SK-N-MC (cell line): ENCODE measurements around the gene BCR.

Source experiments
- DNase-seq: peaks from one replicate; pipeline ENCODE4 v3.0.0-alpha.2; 2011; ENCODE audit warnings: low read depth, low spot score
- H3K27ac ChIP-seq: fragments of 200-600 bp; sonication (generic); 2 replicates; pipeline ENCODE4 v1.5.1; 2016; ENCODE audit warnings: mixed run types
- H3K36me3 ChIP-seq: fragments of 200-600 bp; sonication (generic); 2 replicates; pipeline ENCODE4 v1.6.1; 2017; ENCODE audit warnings: antibody characterized with exemption, low read length, mixed read lengths; ENCODE audit not compliant: insufficient read depth
- H3K4me3 ChIP-seq: fragments of 200-600 bp; sonication (generic); 2 replicates; pipeline ENCODE4 v1.5.1; 2016
- H3K9ac ChIP-seq: fragments of 200-600 bp; sonication (generic); 2 replicates; pipeline ENCODE4 v1.8.0; 2017; ENCODE audit warnings: mixed run types, mixed read lengths; ENCODE audit not compliant: insufficient read length
- H3K9me3 ChIP-seq: fragments of 200-600 bp; sonication (generic); 2 replicates; pipeline ENCODE4 v1.6.1; 2017; ENCODE audit warnings: low read depth, mild to moderate bottlenecking, antibody characterized with exemption, low read length, moderate library complexity, mixed read lengths
- EZH2 ChIP-seq: fragments of 200-600 bp; sonication (generic); IDR thresholded peaks from one replicate; pipeline ENCODE4 v1.6.1; 2017; ENCODE audit warnings: antibody characterized with exemption
- FOXP2 ChIP-seq: optimal IDR thresholded peaks from 2 replicates; pipeline ENCODE3; 2011; ENCODE audit warnings: mild to moderate bottlenecking, moderate library complexity; ENCODE audit not compliant: insufficient read depth; ENCODE audit errors: extremely low read length, control extremely low read depth
- POLR2AphosphoS5 ChIP-seq: IDR thresholded peaks from 2 replicates; pipeline ENCODE4 v1.6.1; 2012; ENCODE audit warnings: mild to moderate bottlenecking, low read depth, low read length, borderline replicate concordance

Gene BCR

DNA sequence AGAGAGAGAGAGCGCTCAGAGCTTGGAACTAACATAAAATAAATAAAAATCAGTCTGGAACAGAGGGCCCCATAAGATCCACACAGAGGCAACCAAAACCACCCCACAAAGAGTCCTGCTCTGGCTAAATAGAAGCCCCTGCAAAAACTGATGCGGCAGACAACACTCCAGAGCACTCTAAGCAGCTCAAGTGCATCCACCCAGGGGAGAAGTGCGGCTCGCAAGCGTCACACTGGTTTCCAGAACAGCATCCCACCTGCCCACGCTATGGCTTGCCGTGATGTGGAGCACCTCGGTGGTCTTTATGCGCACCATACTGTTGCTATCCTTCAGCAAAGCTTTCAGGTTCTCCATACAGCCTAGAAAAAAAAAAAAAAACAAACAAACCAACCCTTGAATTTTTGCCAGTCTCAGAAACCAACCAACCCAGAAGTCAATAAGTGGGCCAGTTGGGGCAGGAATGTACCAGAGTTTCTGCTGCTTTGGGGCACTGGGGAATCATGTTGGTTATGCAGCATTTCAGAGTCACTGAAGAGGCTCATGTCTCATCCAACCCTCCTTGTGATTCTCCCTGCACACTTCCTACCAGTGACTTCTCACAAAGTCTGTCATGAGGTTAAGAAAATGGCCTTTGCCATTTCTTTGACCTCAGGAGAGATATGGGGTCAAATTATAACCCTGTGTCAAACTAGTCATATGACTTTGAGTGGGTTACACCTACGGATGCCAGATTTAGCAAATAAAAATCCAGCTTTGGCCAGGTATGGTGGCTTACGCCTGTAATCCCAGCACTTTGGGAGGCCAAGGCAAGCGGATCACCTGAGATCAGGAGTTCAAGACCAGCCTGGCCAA, 41.5 kb upstream of the BCR start:
- TF ChIP-seq FOXP2 (no peak), POLR2AphosphoS5 (no peak), EZH2 (no peak)
- no peaks in the 10 kb centered on the region for H3K9me3 ChIP-seq
- no peak overlapping the region for H3K4me3 ChIP-seq
- no peak overlapping the region for H3K27ac ChIP-seq
- no peak for DNase-seq
- no peaks in the 10 kb centered on the region for H3K36me3 ChIP-seq
- no peak overlapping the region for H3K9ac ChIP-seq

DNA sequence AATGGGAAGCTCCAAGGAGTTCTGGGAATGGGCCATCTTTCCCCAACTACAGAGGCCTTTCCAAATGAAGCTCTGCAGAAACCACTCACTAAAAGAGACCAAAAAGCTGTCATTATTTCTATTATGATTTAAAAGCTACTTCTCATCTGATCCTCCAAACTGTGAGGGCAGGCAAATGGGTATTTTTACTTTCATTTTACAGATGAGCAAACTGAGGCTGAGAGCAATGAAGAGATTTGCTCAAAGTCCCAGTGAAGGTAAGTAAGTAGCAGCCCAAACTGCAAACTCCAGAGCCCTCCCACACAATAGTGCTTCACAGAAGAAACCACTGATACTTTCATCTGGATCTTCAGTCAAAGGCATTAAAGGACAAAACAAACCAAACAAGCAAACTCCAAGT, 39.9 kb upstream of the BCR start:
- H3K4me3 ChIP-seq = no peak overlapping the region
- TF ChIP-seq EZH2 = no peak
- TF ChIP-seq FOXP2 = no peak
- no peak for TF ChIP-seq POLR2AphosphoS5
- DNase-seq = no peak
- H3K9me3 ChIP-seq = no peaks in the 10 kb centered on the region
- H3K9ac ChIP-seq = no peak overlapping the region
- no peak overlapping the region for H3K27ac ChIP-seq
- H3K36me3 ChIP-seq = no peaks in the 10 kb centered on the region

DNA sequence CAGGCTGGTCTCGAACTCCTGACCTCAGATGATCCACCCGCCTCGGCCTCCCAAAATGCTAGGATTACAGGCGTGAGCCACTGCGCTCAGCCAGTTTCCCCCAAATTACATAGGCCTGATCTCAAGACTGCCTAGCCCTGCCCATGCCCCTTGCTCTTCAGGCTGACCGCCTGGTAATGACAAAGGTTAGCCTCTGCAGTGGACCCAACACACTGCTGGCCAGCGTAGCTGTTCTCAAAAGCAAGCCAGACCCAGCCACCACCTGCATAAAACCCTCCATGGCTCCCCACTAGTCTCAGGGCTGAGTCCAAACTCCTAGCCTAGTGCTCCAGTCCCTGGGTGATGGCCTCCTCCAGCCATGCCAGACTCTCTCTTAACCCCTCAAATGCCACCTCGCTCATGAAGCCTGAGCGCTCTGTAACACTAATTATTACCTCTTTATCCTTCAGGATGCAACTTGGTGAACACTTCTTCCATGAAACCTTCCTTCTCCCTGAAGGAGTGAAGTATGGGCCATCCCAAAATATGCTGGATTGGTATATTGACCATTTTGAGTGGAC, 37.7 kb upstream of the BCR start:
- H3K4me3 ChIP-seq = no peak overlapping the region
- TF ChIP-seq POLR2AphosphoS5 = no peak
- no peak for TF ChIP-seq EZH2
- no peak for TF ChIP-seq FOXP2
- H3K27ac ChIP-seq = no peak overlapping the region
- no peaks in the 10 kb centered on the region for H3K9me3 ChIP-seq
- DNase-seq = no peak
- H3K36me3 ChIP-seq = no peaks in the 10 kb centered on the region
- H3K9ac ChIP-seq = no peak overlapping the region

DNA sequence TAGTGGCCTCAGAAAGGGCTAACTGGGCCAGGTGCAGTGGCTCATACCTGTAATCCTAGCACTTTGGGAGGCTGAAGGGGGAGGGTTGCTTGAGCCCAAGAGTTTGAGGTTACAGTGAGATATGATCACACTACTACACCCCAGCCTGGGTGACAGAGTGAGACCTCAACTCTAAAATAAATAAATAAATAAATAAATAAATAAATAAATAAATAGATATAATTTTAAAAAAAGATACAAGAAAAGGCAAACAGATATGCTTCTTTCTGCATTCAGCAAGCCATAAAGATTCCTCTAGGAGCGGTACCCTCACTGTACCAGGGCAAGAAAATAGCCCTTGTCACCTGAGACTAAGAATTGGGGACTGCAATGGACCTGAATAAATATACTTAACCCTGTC, 37.2 kb upstream of the BCR start:
- Histone ChIP-seq H3K9ac (no peak overlapping the region), H3K9me3 (no peaks in the 10 kb centered on the region), H3K4me3 (no peak overlapping the region), H3K27ac (no peak overlapping the region), H3K36me3 (no peaks in the 10 kb centered on the region)
- no peak for TF ChIP-seq FOXP2
- no peak for TF ChIP-seq EZH2
- no peak for TF ChIP-seq POLR2AphosphoS5
- DNase-seq = no peak

DNA sequence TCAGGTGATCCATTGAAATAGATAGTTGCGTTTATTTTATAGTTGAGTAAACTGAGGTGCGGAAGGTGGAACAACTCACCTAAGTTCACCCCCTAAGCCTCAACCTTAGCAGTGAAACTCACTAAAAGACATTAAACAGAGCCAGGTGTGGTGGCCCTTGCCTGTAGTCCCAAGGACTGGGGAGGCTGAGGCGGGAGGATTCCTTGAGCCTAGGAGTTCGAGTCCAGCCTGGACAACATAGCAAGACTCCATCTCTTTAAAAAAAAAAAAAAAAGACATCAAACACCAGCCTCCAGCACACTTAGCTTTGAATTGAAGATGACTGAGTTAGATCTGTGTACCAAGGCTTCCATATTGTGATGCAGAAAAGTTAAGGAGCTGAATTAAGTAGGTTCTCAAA, 35.9 kb upstream of the BCR start:
- Histone ChIP-seq H3K27ac (no peak overlapping the region), H3K36me3 (no peaks in the 10 kb centered on the region), H3K9me3 (no peaks in the 10 kb centered on the region), H3K9ac (no peak overlapping the region), H3K4me3 (peak overlapping the region; percentile 83)
- DNase-seq = no peak
- TF ChIP-seq POLR2AphosphoS5 = no peak

DNA sequence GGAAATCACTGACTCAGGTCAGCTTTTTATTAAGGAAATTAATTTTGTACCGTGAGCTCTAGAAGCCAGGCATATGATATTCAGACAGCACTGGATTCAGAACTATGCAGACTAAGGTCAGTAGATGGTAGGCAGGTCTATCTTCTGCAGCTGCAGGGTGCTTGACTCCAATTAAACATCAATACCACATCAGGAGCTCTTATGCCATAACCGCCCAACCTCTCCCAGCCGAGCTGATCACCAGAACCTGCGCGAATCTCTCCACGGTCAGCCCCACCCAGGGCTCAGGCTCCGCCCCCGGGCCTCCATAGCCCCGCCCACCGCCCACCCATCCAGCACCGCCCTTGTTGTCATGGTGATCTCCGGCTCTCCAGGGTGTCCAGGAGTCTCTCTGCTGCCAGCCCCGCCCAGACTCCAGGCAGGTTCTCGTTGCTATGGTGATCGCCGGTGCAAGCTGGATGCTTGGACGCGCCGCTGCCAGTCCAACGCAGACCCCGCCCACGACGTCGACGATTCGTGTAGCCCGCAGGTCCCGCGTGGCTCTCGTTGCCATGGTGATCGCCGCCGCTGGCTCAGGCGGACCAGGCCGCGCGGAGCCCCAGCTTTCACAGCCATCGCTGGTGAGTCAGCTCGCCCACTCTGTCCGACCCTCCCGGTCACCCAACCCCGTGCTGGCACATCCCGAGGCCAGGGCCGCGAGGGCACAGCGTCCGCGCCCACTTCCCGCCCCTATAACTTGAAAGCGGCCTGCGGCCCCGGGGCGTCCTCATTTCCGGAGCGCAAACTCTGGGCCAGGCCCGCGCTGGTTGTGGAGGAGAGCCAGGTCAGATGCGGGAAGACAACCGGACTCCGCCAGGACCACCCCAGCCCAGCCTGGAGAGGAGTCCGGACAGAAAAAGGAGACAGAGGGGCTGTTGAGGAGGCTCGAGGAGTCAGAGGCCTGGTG, 35.1 kb upstream of the BCR start, which contains the start of gene RAB36:
TSS of gene RAB36 (plus strand) at position 546 of the 946 bp plus-strand sequence. CDS start 1,140 bp downstream, outside the sequence.
- peak within 1 kb of the TSS; percentile 83 for H3K4me3 ChIP-seq
- no peak within 1 kb of the TSS for H3K27ac ChIP-seq
- no peak within 1 kb of the TSS for H3K9ac ChIP-seq

DNA sequence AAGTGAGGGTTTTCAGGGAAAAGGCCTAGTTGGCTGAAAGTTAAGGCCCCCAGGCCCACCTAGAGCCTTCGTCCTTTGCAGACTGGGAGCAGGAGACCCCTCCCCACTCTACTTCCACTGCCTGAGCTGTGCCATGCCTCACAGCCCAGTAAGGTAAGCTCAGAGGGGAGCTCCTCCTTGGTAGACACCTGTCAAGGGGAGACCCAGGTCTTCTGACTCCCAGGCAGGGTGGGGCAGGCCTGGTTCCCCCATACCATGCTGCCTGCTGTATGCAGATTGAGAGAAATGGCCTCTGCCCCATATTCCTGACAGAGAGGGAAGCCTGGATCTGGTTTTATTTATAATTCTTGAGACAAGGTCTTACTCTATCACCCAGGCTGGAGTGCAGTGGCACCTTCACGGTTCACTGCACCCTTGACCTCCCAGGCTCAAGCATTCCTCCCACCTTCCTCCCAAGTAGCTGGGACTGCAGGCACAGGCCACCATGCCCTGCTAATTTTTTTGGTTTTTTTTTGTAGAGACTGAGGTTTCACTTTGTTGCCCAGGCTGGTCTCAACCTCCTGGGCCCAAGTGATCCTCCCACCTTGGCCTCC, 34.3 kb upstream of the BCR start:
- H3K36me3 ChIP-seq = no peaks in the 10 kb centered on the region
- H3K4me3 ChIP-seq = peak overlapping the region; percentile 83
- no peak for TF ChIP-seq FOXP2
- no peak for TF ChIP-seq POLR2AphosphoS5
- no peak for TF ChIP-seq EZH2
- H3K9me3 ChIP-seq = no peaks in the 10 kb centered on the region
- DNase-seq = no peak
- no peak overlapping the region for H3K27ac ChIP-seq
- no peak overlapping the region for H3K9ac ChIP-seq

More for the DNA sequence above, 35.1 kb upstream of the BCR start, which contains the start of gene RAB36:
- no peaks in the 10 kb centered on the region for H3K9me3 ChIP-seq
- H3K36me3 ChIP-seq = no peaks in the 10 kb centered on the region
- peak; percentile 68 for TF ChIP-seq FOXP2
- no peak for TF ChIP-seq EZH2
- DNase-seq = peak; percentile 90

DNA sequence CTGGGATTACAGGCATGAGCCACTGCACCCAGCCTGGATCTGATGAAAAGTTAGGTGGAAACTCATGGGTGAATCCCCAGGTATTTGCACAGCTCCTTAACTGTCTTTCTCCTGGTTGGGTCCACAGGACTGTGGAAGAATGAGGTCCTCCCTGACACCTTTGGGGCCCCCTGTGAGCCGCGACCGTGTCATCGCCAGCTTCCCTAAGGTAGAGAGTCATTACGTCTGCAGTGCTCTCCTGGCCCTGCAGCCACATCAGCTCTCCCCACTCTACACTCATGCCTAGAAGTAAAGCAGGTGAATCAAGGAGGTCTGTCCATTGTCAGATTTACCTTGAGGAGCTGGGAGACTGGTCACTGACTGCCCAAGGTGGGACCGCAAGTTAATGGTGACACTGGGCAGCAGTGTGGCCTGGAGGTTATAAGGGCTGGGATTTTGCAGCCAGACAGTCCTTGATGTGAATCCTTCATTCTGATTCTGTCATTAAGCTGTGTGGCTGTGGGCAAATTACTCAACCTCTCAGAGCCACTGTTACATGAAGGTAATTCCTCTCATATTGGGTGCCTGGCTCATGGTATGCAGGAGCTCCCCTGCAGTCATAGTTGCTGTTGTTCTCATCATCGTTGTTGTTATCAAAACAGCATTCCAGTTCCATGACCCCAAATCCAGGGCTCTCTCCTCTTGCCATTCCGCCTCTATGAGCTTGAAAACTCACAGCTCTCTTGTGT, 33.7 kb upstream of the BCR start:
- TF ChIP-seq POLR2AphosphoS5 (no peak), FOXP2 (no peak), EZH2 (no peak)
- Histone ChIP-seq H3K9me3 (no peaks in the 10 kb centered on the region), H3K36me3 (no peaks in the 10 kb centered on the region), H3K27ac (no peak overlapping the region), H3K9ac (no peak overlapping the region), H3K4me3 (no peak overlapping the region)
- DNase-seq = no peak
